HepG2 (cell line): ENCODE data around the gene ABHD1. TPM values are rescaled to one million over a fixed set of nuclear protein-coding genes. Genes with fewer than 3 reads are reported as not detected.
A peak's percentile ranks its signal among the peaks of the same experiment; 100 is the strongest.

Experiments
- ATAC-seq: fragments of 200-7000 bp; cut with Tn5 transposase; 3 replicates; pipeline ENCODE4 v1.9.1; 2020; ENCODE audit warnings: mild to moderate bottlenecking, moderate library complexity
- BruUV-seq: library from RNA; stranded (reverse); fragments of 400-500 nt; replicated peaks from 2 replicates; lab custom pipeline; 2021; lab: Mats Ljungman, UMichigan
- CTCF ChIA-PET: fragments of 300-600 bp; formaldehyde crosslinking; extraction: SDS; loops from one replicate; lab custom pipeline; 2021; ENCODE audit warnings: low total read pairs, inconsistent platforms, low intra/inter-chr PET ratio; lab: Yijun Ruan, JAX
- POLR2A ChIA-PET: fragments of 350-600 bp; sonication (Branson Sonifier 250); formaldehyde crosslinking; loops from one replicate; lab custom pipeline; 2020; ENCODE audit warnings: antibody characterized with exemption, inconsistent platforms; lab: Yijun Ruan, JAX
- DNase-seq: peaks from one replicate; pipeline ENCODE4 v3.0.0-alpha.2; 2015; ENCODE audit warnings: low spot score
- FAIRE-seq: peaks from 3 replicates; lab custom pipeline; 2011; peaks lifted over from hg19 to GRCh38; lab: Jason Lieb, UNC
- H2AFZ ChIP-seq: one replicate; pipeline ENCODE4 v1.6.1; 2011; ENCODE audit warnings: low read length, inconsistent platforms
- H3K27ac ChIP-seq: fragments of 300-600 bp; 3 replicates; pipeline ENCODE4 v1.8.0; 2011; ENCODE audit warnings: mixed run types, mild to moderate bottlenecking, mixed read lengths, low read length, inconsistent platforms; ENCODE audit not compliant: insufficient read depth; ENCODE audit errors: extremely low read length
- H3K27me3 ChIP-seq, 2 experiments: fragments of 200-600 bp in 1 of 2; 2 replicates in 1 of 2; 3 replicates in 1 of 2; pipeline versions ENCODE4 v1.6.0 to v1.8.0; 2011; ENCODE audit warnings: low read length in 2 of 2, mild to moderate bottlenecking in 2 of 2, moderate library complexity in 2 of 2, inconsistent platforms in 1 of 2; ENCODE audit not compliant: insufficient read depth in 2 of 2, control insufficient read depth in 1 of 2
- H3K36me3 ChIP-seq, 2 experiments: fragments of 200-600 bp in 1 of 2; replicated peaks in 1 of 2; 2 replicates in 1 of 2; 3 replicates in 1 of 2; pipeline versions ENCODE4 v1.5.1 to v1.8.0; 2011; ENCODE audit warnings: low read length in 2 of 2, inconsistent platforms in 1 of 2; ENCODE audit not compliant: insufficient read depth in 2 of 2, control insufficient read depth in 1 of 2
- H3K4me1 ChIP-seq: 2 replicates; pipeline ENCODE4 v1.5.1; 2012; ENCODE audit warnings: low read length, inconsistent platforms; ENCODE audit not compliant: insufficient read depth
- H3K4me2 ChIP-seq: 2 replicates; pipeline ENCODE4 v1.6.0; 2011; ENCODE audit warnings: low read depth, low read length, inconsistent platforms
- H3K4me3 ChIP-seq, 3 experiments: fragments of 200-600 bp in 1 of 3; sonication (generic), shearing (Covaris generic) in 1 of 3; replicated peaks in 1 of 3; 2 replicates each; pipeline ENCODE4 v1.5.1; 2011 to 2016; ENCODE audit warnings: low read length in 3 of 3, inconsistent platforms in 2 of 3, low read depth in 2 of 3, mild to moderate bottlenecking in 2 of 3, control low read depth in 1 of 3, mixed read lengths in 1 of 3; ENCODE audit not compliant: insufficient read depth in 1 of 3
- H3K79me2 ChIP-seq: one replicate; pipeline ENCODE4 v1.6.1; 2011; ENCODE audit warnings: low read length, inconsistent platforms; ENCODE audit not compliant: insufficient read depth
- H3K9ac ChIP-seq: 2 replicates; pipeline ENCODE4 v1.6.0; 2011; ENCODE audit warnings: mild to moderate bottlenecking, low read depth, low read length, inconsistent platforms; ENCODE audit not compliant: insufficient read depth
- H3K9me3 ChIP-seq: 2 replicates; pipeline ENCODE4 v1.5.1; 2012; ENCODE audit warnings: mild to moderate bottlenecking, low read length
- H4K20me1 ChIP-seq: 2 replicates; pipeline ENCODE4 v1.6.0; 2011; ENCODE audit warnings: inconsistent platforms, mild to moderate bottlenecking, low read length, moderate library complexity; ENCODE audit not compliant: insufficient read depth
- SALL1 ChIP-seq: sonication (generic); formaldehyde crosslinking; IDR thresholded peaks from 2 replicates; pipeline ENCODE4 v1.8.0; 2022; ENCODE audit warnings: mild to moderate bottlenecking, missing genetic modification reagents
- ZBTB38 ChIP-seq: sonication (generic); formaldehyde crosslinking; IDR thresholded peaks from 2 replicates; pipeline ENCODE4 v1.5.1; 2020; ENCODE audit warnings: mild to moderate bottlenecking, missing genetic modification reagents
- ZNF160 ChIP-seq: sonication (generic); formaldehyde crosslinking; IDR thresholded peaks from 2 replicates; pipeline ENCODE4 v1.8.0; 2022; ENCODE audit warnings: mild to moderate bottlenecking, inconsistent platforms, missing genetic modification reagents
- ZNF331 ChIP-seq: sonication (generic); formaldehyde crosslinking; IDR thresholded peaks from 2 replicates; pipeline ENCODE4 v1.4.0; 2020; ENCODE audit warnings: missing genetic modification reagents
- ZNF558 ChIP-seq: sonication (generic); formaldehyde crosslinking; IDR thresholded peaks from 2 replicates; pipeline ENCODE4 v1.9.0; 2022; ENCODE audit warnings: mild to moderate bottlenecking, missing genetic modification reagents, borderline replicate concordance
- ZNF572 ChIP-seq: sonication (generic); formaldehyde crosslinking; IDR thresholded peaks from 2 replicates; pipeline ENCODE4 v1.5.1; 2020; ENCODE audit warnings: mild to moderate bottlenecking, missing genetic modification reagents
- WGBS: methylation state at CpG from one replicate; pipeline ENCODE4 v1.1.6; 2017; ENCODE audit warnings: low lambda C conversion rate; 5-methylcytosine and 5-hydroxymethylcytosine counted together
- in situ Hi-C: cut with HindIII; loops from 2 replicates; pipeline ENCODE4 v1.10.0; 2017; ENCODE audit warnings: low pct_unique_long_range_greater_than_20kb; ENCODE audit not compliant: extremely low pct_ligation_motif_present
- intact Hi-C: fragments of 100-400 bp; cut with micrococcal nuclease; formaldehyde crosslinking; loops from one replicate; pipeline ENCODE4 v1.10.0; 2022; ENCODE audit not compliant: unreplicated experiment
- polyA plus RNA-seq, 8 experiments: library from polyadenylated mRNA; depleted of rRNA in 3 of 8; stranded (reverse) in 7 of 8; unstranded in 1 of 8; fragments of >200 nt; fragmentation: Illumina TruSeq in 4 of 8; extraction: Trizol in 4 of 8; gene quantifications; 2 replicates each; pipeline versions ENCODE4 v1.2.1 to v1.2.3, GENCODE V29; 2011 to 2016; ENCODE audit warnings: low read depth in 4 of 8, missing spikeins in 1 of 8, mixed read lengths in 1 of 8; ENCODE audit not compliant: insufficient read depth in 1 of 8
- total RNA-seq, 5 experiments: library from RNA; depleted of rRNA; stranded (reverse); fragments of >200 nt; fragmentation: Illumina TruSeq; extraction: Trizol; gene quantifications; 2 replicates each; pipeline ENCODE4 v1.2.3, GENCODE V29; 2016; ENCODE audit warnings: low read depth in 1 of 5
- TF ChIP-seq, protein P1 (sequence below): sonication (generic); formaldehyde crosslinking; IDR thresholded peaks from 2 replicates; pipeline ENCODE4 v1.4.0; 2020; ENCODE audit warnings: missing genetic modification reagents, mild to moderate bottlenecking, borderline replicate concordance

Gene ABHD1
- total and polyA plus RNA-seq, 2 of the 13 experiments (the other 11 are each of a cell fraction or from before 2014, with no cell fraction given), result 0.04 to 0.81 TPM

DNA sequence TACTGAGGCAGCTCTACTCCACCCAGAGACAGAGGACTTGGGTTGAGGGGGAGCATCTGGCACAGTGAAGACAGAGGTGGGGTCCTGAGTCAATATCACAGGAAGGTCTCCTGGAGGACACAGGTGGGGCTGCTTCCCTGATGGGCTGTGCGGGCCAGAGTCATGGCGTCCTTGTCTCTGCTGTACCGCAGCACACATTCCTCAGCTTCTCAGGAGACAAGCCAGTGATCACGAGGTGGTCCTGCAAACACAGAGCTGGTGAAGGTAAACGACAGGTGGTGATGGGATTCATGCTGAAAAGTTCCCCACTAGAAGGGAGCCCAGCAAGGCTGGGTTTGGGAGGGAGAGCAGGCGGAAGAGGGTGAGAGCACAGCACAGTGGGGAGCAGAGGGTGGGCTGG lies 34.9 kb downstream of the ABHD1 start:
- no TSS peak for BruUV-seq
- in situ Hi-C loops, result no loop called here
- TF ChIP-seq ZNF572 (CRISPR knock-in tag), result 0 out of 2 replicates have a peak, but pooled peaks have one; percentile 58
- no peak for TF ChIP-seq ZNF331 (CRISPR knock-in tag)
- TF ChIP-seq SALL1, result peak; percentile 7; the same call in 1 of the 2 replicates
- TF ChIP-seq, protein P1, sequence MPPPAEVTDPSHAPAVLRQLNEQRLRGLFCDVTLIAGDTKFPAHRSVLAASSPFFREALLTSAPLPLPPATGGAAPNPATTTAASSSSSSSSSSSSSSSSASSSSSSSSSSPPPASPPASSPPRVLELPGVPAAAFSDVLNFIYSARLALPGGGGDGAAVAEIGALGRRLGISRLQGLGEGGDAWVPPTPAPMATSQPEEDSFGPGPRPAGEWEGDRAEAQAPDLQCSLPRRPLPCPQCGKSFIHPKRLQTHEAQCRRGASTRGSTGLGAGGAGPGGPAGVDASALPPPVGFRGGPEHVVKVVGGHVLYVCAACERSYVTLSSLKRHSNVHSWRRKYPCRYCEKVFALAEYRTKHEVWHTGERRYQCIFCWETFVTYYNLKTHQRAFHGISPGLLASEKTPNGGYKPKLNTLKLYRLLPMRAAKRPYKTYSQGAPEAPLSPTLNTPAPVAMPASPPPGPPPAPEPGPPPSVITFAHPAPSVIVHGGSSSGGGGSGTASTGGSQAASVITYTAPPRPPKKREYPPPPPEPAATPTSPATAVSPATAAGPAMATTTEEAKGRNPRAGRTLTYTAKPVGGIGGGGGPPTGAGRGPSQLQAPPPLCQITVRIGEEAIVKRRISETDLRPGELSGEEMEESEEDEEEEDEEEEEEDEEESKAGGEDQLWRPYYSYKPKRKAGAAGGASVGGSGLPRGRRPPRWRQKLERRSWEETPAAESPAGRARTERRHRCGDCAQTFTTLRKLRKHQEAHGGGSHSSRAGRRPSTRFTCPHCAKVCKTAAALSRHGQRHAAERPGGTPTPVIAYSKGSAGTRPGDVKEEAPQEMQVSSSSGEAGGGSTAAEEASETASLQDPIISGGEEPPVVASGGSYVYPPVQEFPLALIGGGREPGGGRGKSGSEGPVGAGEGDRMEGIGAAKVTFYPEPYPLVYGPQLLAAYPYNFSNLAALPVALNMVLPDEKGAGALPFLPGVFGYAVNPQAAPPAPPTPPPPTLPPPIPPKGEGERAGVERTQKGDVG (CRISPR knock-in tag), result 0 out of 2 replicates have a peak, but pooled peaks have one; percentile 49
- no peak for TF ChIP-seq ZNF558 (CRISPR knock-in tag)
- TF ChIP-seq ZNF160 (CRISPR knock-in tag), result no peak
- TF ChIP-seq ZBTB38, result peak; percentile 53
- TF ChIP-seq, all 625 proteins: peak for 4
- no peaks in the 10 kb centered on the region for H3K36me3 ChIP-seq
- DNase-seq (no peak), ATAC-seq (peak; percentile 16; the same call in 2 of the 3 replicates), FAIRE-seq (no peak)
- H3K27ac ChIP-seq, result no peak overlapping the region
- H2AFZ ChIP-seq, result peak overlapping the region; percentile 38
- no peaks in the 10 kb centered on the region for H3K9me3 ChIP-seq
- intact Hi-C loops, result no loop called here
- H3K4me2 ChIP-seq, result 0 out of 2 replicates have a peak overlapping the region, but pooled peaks have one; percentile 19
- no peak overlapping the region for H3K4me3 ChIP-seq
- H4K20me1 ChIP-seq, result no peaks in the 10 kb centered on the region
- H3K79me2 ChIP-seq, result no peaks in the 10 kb centered on the region
- peaks cover 57% of the 10 kb centered on the region for H3K4me1 ChIP-seq
- CTCF ChIA-PET, result no interaction called here
- POLR2A ChIA-PET, result interaction anchor here (0.9 to 3.5 kb wide), 4 partner anchors 19 to 54 kb away, joined by 3 to 9 read pairs (median 4); partner anchors contain the start of genes ATRAID, PREB and SLC5A6
- WGBS, result 63% methylated on average over 6 of the region's 6 CpGs
- H3K9ac ChIP-seq, result no peak overlapping the region; the same call in 1 of the 2 replicates
- H3K27me3 ChIP-seq, result no peaks in the 10 kb centered on the region
